WTC11 (cell line): ENCODE measurements around the gene SNAPC4. TPM values are rescaled to one million over a fixed set of nuclear protein-coding genes. Genes with fewer than 3 reads are reported as not detected.

Source experiments
- ATAC-seq: fragments of 200-7000 bp; cut with Tn5 transposase; 2 replicates; pipeline ENCODE4 v1.10.0; 2021; ENCODE audit warnings: mild to moderate bottlenecking, moderate library complexity
- CTCF ChIA-PET: fragments of 300-600 bp; sonication (Branson Sonifier 250); formaldehyde crosslinking; loops from one replicate; lab custom pipeline; 2021; ENCODE audit warnings: antibody characterized with exemption; lab: Charles Lee
- POLR2A ChIA-PET: fragments of 350-600 bp; sonication (Branson Sonifier 250); formaldehyde crosslinking; loops from one replicate; lab custom pipeline; 2021; ENCODE audit warnings: antibody characterized with exemption; lab: Charles Lee
- DNase-seq: peaks from one replicate; pipeline ENCODE4 v3.0.0; 2021; ENCODE audit warnings: low spot score
- H3K27ac Mint-ChIP-seq: 2 replicates; pipeline ENCODE4 v1.8.0; 2021; ENCODE audit warnings: mixed read lengths
- H3K27me3 Mint-ChIP-seq: 2 replicates; pipeline ENCODE4 v1.8.0; 2021; ENCODE audit warnings: low read depth, mild to moderate bottlenecking, moderate library complexity, mixed read lengths
- H3K36me3 Mint-ChIP-seq: 2 replicates; pipeline ENCODE4 v1.8.0; 2021; ENCODE audit warnings: mixed read lengths
- H3K4me1 Mint-ChIP-seq: 2 replicates; pipeline ENCODE4 v1.8.0; 2022; ENCODE audit warnings: mixed read lengths
- H3K4me3 Mint-ChIP-seq: 2 replicates; pipeline ENCODE4 v1.8.0; 2021; ENCODE audit warnings: mild to moderate bottlenecking, moderate library complexity, mixed read lengths
- H3K9me3 Mint-ChIP-seq: 2 replicates; pipeline ENCODE4 v1.8.0; 2021; ENCODE audit warnings: mixed read lengths
- AFF4 ChIP-seq: sonication (generic); formaldehyde crosslinking; IDR thresholded peaks from 2 replicates; pipeline ENCODE4 v1.8.1; 2023; ENCODE audit warnings: mild to moderate bottlenecking, missing genetic modification reagents, borderline replicate concordance
- ZNF138 ChIP-seq: sonication (generic); formaldehyde crosslinking; conservative IDR thresholded peaks from 2 replicates; pipeline ENCODE4 v1.8.1; 2022; ENCODE audit warnings: mild to moderate bottlenecking, moderate library complexity, missing genetic modification reagents
- total RNA-seq: library from RNA; stranded (reverse); gene quantifications from 3 replicates; pipeline ENCODE4 v1.2.3, GENCODE V29; 2021

Gene SNAPC4
- total RNA-seq, 1 experiment from 2014 or later, result 22.8 TPM

DNA sequence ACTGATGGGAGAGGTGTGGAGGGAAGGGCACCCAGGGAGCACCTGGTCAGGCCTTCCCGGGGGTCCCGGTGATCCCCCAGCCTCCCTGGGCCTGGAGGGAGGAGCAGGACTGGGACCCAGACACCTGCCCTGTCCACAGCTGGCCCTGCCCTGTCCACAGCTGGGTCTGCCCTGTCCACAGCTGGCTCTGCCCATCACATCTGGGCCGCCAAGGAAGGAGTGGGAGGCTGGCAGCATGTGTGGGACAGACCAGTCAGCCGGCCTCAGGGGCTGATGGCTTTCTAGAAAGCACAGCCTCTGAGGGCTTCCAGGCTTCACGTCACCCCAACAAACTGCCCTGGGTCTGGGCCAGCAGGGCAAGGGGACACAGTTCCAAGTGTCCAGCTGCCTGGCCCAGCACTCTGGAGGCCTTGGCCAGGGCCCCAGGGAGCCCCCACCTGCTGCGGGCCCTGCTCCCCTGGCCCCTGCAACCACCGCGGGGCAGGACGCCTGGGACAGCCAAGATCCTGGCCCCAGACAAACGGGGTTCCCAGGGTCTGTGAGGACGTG, 48.6 kb downstream of the SNAPC4 start:
- ChIA-PET POLR2A (no interaction called here), CTCF (no interaction called here)
- ATAC-seq, result no peak

More for the DNA sequence above, 48.6 kb downstream of the SNAPC4 start:
- Mint-ChIP-seq H3K9me3 (no peaks in the 10 kb centered on the region), H3K36me3 (no peaks in the 10 kb centered on the region), H3K4me1 (no peaks in the 10 kb centered on the region), H3K27me3 (no peaks in the 10 kb centered on the region), H3K27ac (no peak overlapping the region), H3K4me3 (no peak overlapping the region)
- DNase-seq, result no peak
- TF ChIP-seq ZNF138 (CRISPR knock-in tag) (no peak), AFF4 (CRISPR knock-in tag) (no peak)

Other genes with a start within 250 kb of the SNAPC4 start
- 0.11 TPM in 1 of 3 replicates, not detected in the others for gene LHX3, start 195.0 kb downstream of the SNAPC4 start, total RNA-seq
- 31.7 to 33.4 TPM (median 33.2 TPM) in 3 replicates for gene QSOX2, start 154.4 kb downstream of the SNAPC4 start, total RNA-seq
- gene CCDC187, start 96.1 kb downstream of the SNAPC4 start, total RNA-seq, result 0.02 to 0.04 TPM in 2 of 3 replicates, not detected in the other
- 14.2 to 16.2 TPM (median 16.2 TPM) in 3 replicates for gene GPSM1, start 72.6 kb downstream of the SNAPC4 start, total RNA-seq
- gene DNLZ, start 36.4 kb downstream of the SNAPC4 start, total RNA-seq, result 13.5 to 17.2 TPM (median 15.0 TPM) in 3 replicates
- 0.76 to 0.96 TPM (median 0.96 TPM) in 3 replicates for gene CARD9, start 26.5 kb downstream of the SNAPC4 start, total RNA-seq
- gene ENTR1, start 10.4 kb upstream of the SNAPC4 start, total RNA-seq, result 102 to 140 TPM (median 103 TPM) in 3 replicates
- 77.0 to 103 TPM (median 79.2 TPM) in 3 replicates for gene PMPCA, start 10.5 kb upstream of the SNAPC4 start, total RNA-seq
- gene INPP5E, start 39.7 kb upstream of the SNAPC4 start, total RNA-seq, result 23.6 to 25.5 TPM (median 24.0 TPM) in 3 replicates
- gene SEC16A, start 82.9 kb upstream of the SNAPC4 start, total RNA-seq, result 52.1 to 70.9 TPM (median 52.3 TPM) in 3 replicates
- gene NOTCH1, start 145.9 kb upstream of the SNAPC4 start, total RNA-seq, result 76.7 to 95.6 TPM (median 79.2 TPM) in 3 replicates